ENCODE measurements around the gene CXCL10. TPM values are rescaled to one million over a fixed set of nuclear protein-coding genes. Genes with fewer than 3 reads are reported as not detected.

Gene CXCL10
- total and polyA plus RNA-seq, 4 donors: 1.3 to 18.6 (median 2.8) TPM

DNA sequence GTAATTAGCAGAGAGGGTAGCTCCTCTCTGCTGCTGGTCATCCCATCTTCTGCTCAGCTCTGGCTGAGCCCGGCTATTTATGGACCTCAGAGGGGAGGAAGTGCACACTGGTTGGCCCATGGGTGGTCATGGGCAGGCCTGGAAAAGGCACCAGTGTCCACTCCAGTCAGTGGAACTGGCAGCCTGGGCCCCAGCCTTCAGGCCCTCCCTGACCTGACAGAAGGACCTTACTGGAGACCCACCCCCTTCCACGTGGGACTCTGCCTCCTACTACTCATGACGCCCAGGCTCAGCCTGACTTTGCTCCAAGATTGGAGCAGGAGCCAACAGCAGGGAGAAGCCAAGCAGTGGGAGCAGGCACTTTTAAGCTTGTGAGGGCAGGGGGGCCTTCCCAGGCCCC lies 43.2 kb upstream of the CXCL10 start:
- no peak for DNase-seq
- no peak overlapping the region for H3K27ac ChIP-seq (ENCODE audit: low read depth in 1 of 2, low read length in 1 of 2)
- no peak overlapping the region for H3K9ac ChIP-seq (ENCODE audit: insufficient read depth in 1 of 2, low read length in 2 of 2)
- H3K36me3 ChIP-seq (ENCODE audit: control insufficient read depth in 4 of 4, insufficient read depth in 4 of 4, low read length in 4 of 4): no peaks in the 10 kb centered on the region
- TF ChIP-seq, protein P1, sequence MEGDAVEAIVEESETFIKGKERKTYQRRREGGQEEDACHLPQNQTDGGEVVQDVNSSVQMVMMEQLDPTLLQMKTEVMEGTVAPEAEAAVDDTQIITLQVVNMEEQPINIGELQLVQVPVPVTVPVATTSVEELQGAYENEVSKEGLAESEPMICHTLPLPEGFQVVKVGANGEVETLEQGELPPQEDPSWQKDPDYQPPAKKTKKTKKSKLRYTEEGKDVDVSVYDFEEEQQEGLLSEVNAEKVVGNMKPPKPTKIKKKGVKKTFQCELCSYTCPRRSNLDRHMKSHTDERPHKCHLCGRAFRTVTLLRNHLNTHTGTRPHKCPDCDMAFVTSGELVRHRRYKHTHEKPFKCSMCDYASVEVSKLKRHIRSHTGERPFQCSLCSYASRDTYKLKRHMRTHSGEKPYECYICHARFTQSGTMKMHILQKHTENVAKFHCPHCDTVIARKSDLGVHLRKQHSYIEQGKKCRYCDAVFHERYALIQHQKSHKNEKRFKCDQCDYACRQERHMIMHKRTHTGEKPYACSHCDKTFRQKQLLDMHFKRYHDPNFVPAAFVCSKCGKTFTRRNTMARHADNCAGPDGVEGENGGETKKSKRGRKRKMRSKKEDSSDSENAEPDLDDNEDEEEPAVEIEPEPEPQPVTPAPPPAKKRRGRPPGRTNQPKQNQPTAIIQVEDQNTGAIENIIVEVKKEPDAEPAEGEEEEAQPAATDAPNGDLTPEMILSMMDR (IDR thresholded peaks at IDR 0.05; ENCODE audit: control extremely low read depth, extremely low read depth): no peak
- peaks cover 0 to 2% (median 0%) of the 10 kb centered on the region in 4 donors for H3K9me3 ChIP-seq (ENCODE audit: control insufficient read depth in 4 of 4, insufficient read depth in 3 of 4, low read length in 3 of 4)
- no peak for ATAC-seq (ENCODE audit: insufficient read depth, low FRiP score)
- H3K4me1 ChIP-seq (ENCODE audit: control insufficient read depth in 5 of 5, insufficient read depth in 5 of 5, low read length in 5 of 5): no peaks in the 10 kb centered on the region
- H3K27me3 ChIP-seq (ENCODE audit: control insufficient read depth in 3 of 3, insufficient read depth in 3 of 3, low read length in 2 of 3): no peaks in the 10 kb centered on the region
- 75 to 86% methylated on average over 3 of the region's 3 CpGs for WGBS, 2 donors
- no peak overlapping the region for H3K4me3 ChIP-seq

DNA sequence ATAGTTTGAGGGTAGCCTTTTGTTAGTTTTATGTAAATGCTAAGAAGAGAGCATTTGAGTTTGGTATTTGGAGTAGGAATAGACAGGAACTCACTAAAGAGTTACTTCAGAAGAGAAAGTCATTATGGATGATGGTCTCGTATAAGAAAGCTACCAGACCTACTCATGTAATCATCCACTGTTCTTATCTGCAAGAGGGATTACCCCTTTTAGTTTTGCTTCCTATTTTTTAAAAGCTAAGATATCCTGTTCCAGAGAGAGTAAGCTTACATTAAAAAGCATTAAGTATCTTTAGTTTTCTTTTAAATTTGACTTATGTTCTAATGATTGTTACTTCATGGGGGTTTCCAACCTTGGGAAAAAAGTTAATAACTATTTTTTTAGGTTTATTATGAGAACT lies 38.7 kb upstream of the CXCL10 start:
- TF ChIP-seq, protein P1 (IDR thresholded peaks at IDR 0.05; ENCODE audit: control extremely low read depth, extremely low read depth): no peak
- Histone ChIP-seq H3K36me3 (ENCODE audit: control insufficient read depth in 4 of 4, insufficient read depth in 4 of 4, low read length in 4 of 4) (no peaks in the 10 kb centered on the region), H3K27ac (ENCODE audit: low read depth in 1 of 2, low read length in 1 of 2) (no peak overlapping the region), H3K27me3 (ENCODE audit: control insufficient read depth in 3 of 3, insufficient read depth in 3 of 3, low read length in 2 of 3) (no peaks in the 10 kb centered on the region), H3K9me3 (ENCODE audit: control insufficient read depth in 4 of 4, insufficient read depth in 3 of 4, low read length in 3 of 4) (peaks cover 0 to 2% (median 0%) of the 10 kb centered on the region in 4 donors), H3K4me3 (no peak overlapping the region), H3K4me1 (ENCODE audit: control insufficient read depth in 5 of 5, insufficient read depth in 5 of 5, low read length in 5 of 5) (no peaks in the 10 kb centered on the region), H3K9ac (ENCODE audit: insufficient read depth in 1 of 2, low read length in 2 of 2) (no peak overlapping the region)
- 38 to 50% methylated on average over 1 of the region's 1 CpG for WGBS, 2 donors
- ATAC-seq (ENCODE audit: insufficient read depth, low FRiP score) (no peak), DNase-seq (no peak)

DNA sequence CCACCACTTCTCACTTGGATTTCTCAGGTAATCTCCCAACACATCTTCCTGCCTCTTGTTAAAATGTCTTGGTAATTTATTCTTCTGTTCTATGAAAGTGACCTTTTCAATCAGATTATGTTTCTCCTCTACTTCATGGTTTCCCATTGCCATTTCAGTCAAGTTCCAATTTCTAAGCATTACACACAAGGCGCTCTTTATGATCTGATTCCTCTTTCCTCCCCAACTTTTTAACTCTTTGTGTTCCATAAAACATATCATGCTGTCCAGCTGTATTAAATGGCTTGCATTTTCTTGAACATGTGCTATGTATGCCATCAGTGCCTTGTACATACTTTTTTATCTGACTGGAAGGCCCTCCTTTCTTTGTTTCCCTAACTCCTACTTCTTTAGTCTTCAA lies 38.1 kb upstream of the CXCL10 start:
- TF ChIP-seq, protein P1 (IDR thresholded peaks at IDR 0.05; ENCODE audit: control extremely low read depth, extremely low read depth): no peak
- Histone ChIP-seq H3K36me3 (ENCODE audit: control insufficient read depth in 4 of 4, insufficient read depth in 4 of 4, low read length in 4 of 4) (no peaks in the 10 kb centered on the region), H3K4me3 (no peak overlapping the region), H3K4me1 (ENCODE audit: control insufficient read depth in 5 of 5, insufficient read depth in 5 of 5, low read length in 5 of 5) (no peaks in the 10 kb centered on the region), H3K9ac (ENCODE audit: insufficient read depth in 1 of 2, low read length in 2 of 2) (no peak overlapping the region), H3K9me3 (ENCODE audit: control insufficient read depth in 4 of 4, insufficient read depth in 3 of 4, low read length in 3 of 4) (no peaks in the 10 kb centered on the region), H3K27me3 (ENCODE audit: control insufficient read depth in 3 of 3, insufficient read depth in 3 of 3, low read length in 2 of 3) (no peaks in the 10 kb centered on the region), H3K27ac (ENCODE audit: low read depth in 1 of 2, low read length in 1 of 2) (no peak overlapping the region)
- WGBS, 2 donors: 48 to 64% methylated on average over 1 of the region's 1 CpG
- ATAC-seq (ENCODE audit: insufficient read depth, low FRiP score) (no peak), DNase-seq (no peak)

DNA sequence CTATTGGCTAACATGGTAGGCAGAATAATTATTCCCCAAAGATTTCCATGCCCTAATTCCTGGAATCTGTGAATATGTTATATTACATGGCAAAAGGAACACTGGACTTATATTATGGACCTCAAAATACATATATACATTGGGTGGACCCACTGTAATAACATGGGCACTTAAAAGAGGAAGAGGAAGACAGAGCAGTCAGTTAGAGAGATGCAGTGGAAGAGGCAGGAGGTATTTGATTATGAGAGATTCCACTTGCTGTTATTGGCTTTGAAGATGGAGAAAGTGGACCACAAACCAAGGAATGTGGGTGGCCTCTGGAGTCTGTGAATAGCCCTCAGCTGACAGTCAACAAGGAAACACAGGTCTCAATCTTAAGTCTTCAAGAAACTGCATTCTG lies 37.2 kb upstream of the CXCL10 start:
- Histone ChIP-seq H3K27me3 (ENCODE audit: control insufficient read depth in 3 of 3, insufficient read depth in 3 of 3, low read length in 2 of 3) (no peaks in the 10 kb centered on the region), H3K4me3 (no peak overlapping the region), H3K9ac (ENCODE audit: insufficient read depth in 1 of 2, low read length in 2 of 2) (no peak overlapping the region), H3K27ac (ENCODE audit: low read depth in 1 of 2, low read length in 1 of 2) (no peak overlapping the region), H3K36me3 (ENCODE audit: control insufficient read depth in 4 of 4, insufficient read depth in 4 of 4, low read length in 4 of 4) (no peaks in the 10 kb centered on the region), H3K9me3 (ENCODE audit: control insufficient read depth in 4 of 4, insufficient read depth in 3 of 4, low read length in 3 of 4) (no peaks in the 10 kb centered on the region), H3K4me1 (ENCODE audit: control insufficient read depth in 5 of 5, insufficient read depth in 5 of 5, low read length in 5 of 5) (no peaks in the 10 kb centered on the region)
- TF ChIP-seq, protein P1 (IDR thresholded peaks at IDR 0.05; ENCODE audit: control extremely low read depth, extremely low read depth): no peak
- ATAC-seq (ENCODE audit: insufficient read depth, low FRiP score) (no peak), DNase-seq (no peak)

Data from lung (tissue), 12 donors.